Keratinocyte (primary cell): ENCODE measurements around the gene NOG. TPM values are rescaled to one million over a fixed set of nuclear protein-coding genes. Genes with fewer than 3 reads are reported as not detected.

Experiments
- DNase-seq: peaks from one replicate; pipeline ENCODE4 v3.0.0-alpha.2; 2011; ENCODE audit warnings: low read depth, missing footprints, low spot score
- FAIRE-seq: peaks from 2 replicates; lab custom pipeline; 2011; peaks lifted over from hg19 to GRCh38; lab: Jason Lieb, UNC
- H2AFZ ChIP-seq: 2 replicates; pipeline ENCODE4 v1.6.0; 2012; ENCODE audit warnings: low read length, control low read depth, inconsistent platforms; ENCODE audit not compliant: control insufficient read depth
- H3K27ac ChIP-seq: 2 replicates; pipeline ENCODE4 v1.5.1; 2011; ENCODE audit warnings: low read length; ENCODE audit not compliant: control insufficient read depth, insufficient read depth
- H3K27me3 ChIP-seq: 3 replicates; pipeline ENCODE4 v1.6.0; 2011; ENCODE audit warnings: low read length; ENCODE audit not compliant: control insufficient read depth, insufficient read depth; ENCODE audit errors: extremely low read depth
- H3K36me3 ChIP-seq, 2 experiments: 2 replicates in 1 of 2; 3 replicates in 1 of 2; pipeline ENCODE4 v1.5.1; 2011; ENCODE audit warnings: low read length in 2 of 2, mild to moderate bottlenecking in 1 of 2; ENCODE audit not compliant: control insufficient read depth in 2 of 2, insufficient read depth in 2 of 2; ENCODE audit errors: extremely low read depth in 1 of 2
- H3K4me1 ChIP-seq: 3 replicates; pipeline ENCODE4 v1.5.1; 2011; ENCODE audit warnings: low read length; ENCODE audit not compliant: control insufficient read depth, insufficient read depth; ENCODE audit errors: extremely low read depth
- H3K4me2 ChIP-seq: 3 replicates; pipeline ENCODE4 v1.6.0; 2011; ENCODE audit warnings: low read depth, low read length; ENCODE audit not compliant: control insufficient read depth, insufficient read depth; ENCODE audit errors: extremely low read depth
- H3K4me3 ChIP-seq, 3 experiments: fragments of 200-600 bp in 1 of 3; sonication (generic) in 1 of 3; 2 replicates in 2 of 3; 3 replicates in 1 of 3; pipeline ENCODE4 v1.5.1; 2011 to 2016; ENCODE audit warnings: low read length in 3 of 3, mild to moderate bottlenecking in 3 of 3, control low read depth in 2 of 3, inconsistent platforms in 1 of 3, low read depth in 1 of 3, mixed read lengths in 1 of 3, mixed run types in 1 of 3, moderate library complexity in 1 of 3; ENCODE audit not compliant: control insufficient read depth in 2 of 3, insufficient read depth in 2 of 3; ENCODE audit errors: extremely low read depth in 1 of 3
- H3K79me2 ChIP-seq: 2 replicates; pipeline ENCODE4 v1.6.0; 2012; ENCODE audit warnings: low read length; ENCODE audit not compliant: control insufficient read depth, insufficient read depth
- H3K9ac ChIP-seq: 3 replicates; pipeline ENCODE4 v1.6.0; 2011; ENCODE audit warnings: low read length; ENCODE audit not compliant: control insufficient read depth, insufficient read depth; ENCODE audit errors: extremely low read depth
- H3K9me1 ChIP-seq: 3 replicates; pipeline ENCODE4 v1.6.0; 2011; ENCODE audit warnings: low read length; ENCODE audit not compliant: control insufficient read depth, insufficient read depth; ENCODE audit errors: extremely low read depth
- H3K9me3 ChIP-seq: 2 replicates; pipeline ENCODE4 v1.5.1; 2012; ENCODE audit warnings: low read depth, low read length; ENCODE audit not compliant: control insufficient read depth
- H4K20me1 ChIP-seq: 3 replicates; pipeline ENCODE4 v1.6.0; 2011; ENCODE audit warnings: low read length; ENCODE audit not compliant: control insufficient read depth, insufficient read depth; ENCODE audit errors: extremely low read depth
- CTCF ChIP-seq, 3 experiments: IDR thresholded peaks in 1 of 3; conservative IDR thresholded peaks in 1 of 3; optimal IDR thresholded peaks in 1 of 3; 2 replicates in 2 of 3; 3 replicates in 1 of 3; pipeline versions ENCODE3 to v1.5.1; 2011; ENCODE audit warnings: low read length in 3 of 3, mild to moderate bottlenecking in 3 of 3, moderate library complexity in 2 of 3, control low read depth in 1 of 3, inconsistent platforms in 1 of 3; ENCODE audit not compliant: insufficient read depth in 2 of 3; ENCODE audit errors: extremely low read depth in 1 of 3
- EZH2 ChIP-seq: IDR thresholded peaks from one replicate; pipeline ENCODE4 v1.6.1; 2012; ENCODE audit warnings: inconsistent platforms, mild to moderate bottlenecking, low read length, moderate library complexity
- dilution Hi-C: fragments of 300-500 bp; cut with MboI; formaldehyde crosslinking; loops from one replicate; pipeline ENCODE4 v1.7.0; 2020; ENCODE audit warnings: low sequenced_read_pairs; ENCODE audit not compliant: extremely low pct_ligation_motif_present
- polyA plus RNA-seq, 5 experiments: library from polyadenylated mRNA; depleted of rRNA in 3 of 5; stranded (reverse) in 3 of 5; stranded (forward) in 1 of 5; unstranded in 1 of 5; fragments of >200 nt; gene quantifications; 1 replicate in 1 of 5; 2 replicates in 3 of 5; 3 replicates in 1 of 5; pipeline versions ENCODE4 v1.2.1 to v1.2.3, GENCODE V29; 2011 to 2012; ENCODE audit warnings: missing spikeins in 2 of 5, low read depth in 1 of 5, low replicate concordance in 1 of 5

Gene NOG
- polyA plus RNA-seq, 1 donor (not counting 4 experiments of a cell fraction or from before 2014, with no cell fraction given), result 0.68 TPM

GRCh38 chr17:56558088-56558487, 35.4 kb upstream of the NOG start:
- no peak for DNase-seq

GRCh38 chr17:56570199-56570598, 23.3 kb upstream of the NOG start:
- FAIRE-seq (no peak), DNase-seq (no peak)
- no peak overlapping the region for H3K4me2 ChIP-seq
- H3K9me3 ChIP-seq, result no peaks in the 10 kb centered on the region
- TF ChIP-seq CTCF (optimal IDR thresholded peaks at IDR 0.05 in 1 of 3, IDR thresholded peaks at IDR 0.05 in 1 of 3, conservative IDR thresholded peaks at IDR 0.05 in 1 of 3; ENCODE audit: extremely low read depth in 1 of 3, insufficient read depth in 2 of 3, low read length in 3 of 3), result no peak
- TF ChIP-seq EZH2, result no peak
- no peak overlapping the region for H3K4me3 ChIP-seq
- H3K9ac ChIP-seq, result no peak overlapping the region
- H3K36me3 ChIP-seq, result no peaks in the 10 kb centered on the region
- dilution Hi-C loops, result no loop called here
- H3K4me1 ChIP-seq, result no peaks in the 10 kb centered on the region
- peaks cover 3% of the 10 kb centered on the region for H3K27me3 ChIP-seq
- H3K9me1 ChIP-seq, result no peaks in the 10 kb centered on the region
- H3K27ac ChIP-seq, result no peak overlapping the region
- H3K79me2 ChIP-seq, result no peaks in the 10 kb centered on the region
- no peaks in the 10 kb centered on the region for H4K20me1 ChIP-seq
- H2AFZ ChIP-seq, result no peak overlapping the region

More at GRCh38 chr17:56558088-56558487, 35.4 kb upstream of the NOG start:
- TF ChIP-seq EZH2, result no peak
- TF ChIP-seq CTCF (optimal IDR thresholded peaks at IDR 0.05 in 1 of 3, IDR thresholded peaks at IDR 0.05 in 1 of 3, conservative IDR thresholded peaks at IDR 0.05 in 1 of 3; ENCODE audit: extremely low read depth in 1 of 3, insufficient read depth in 2 of 3, low read length in 3 of 3), result no peak
- H3K9ac ChIP-seq, result no peak overlapping the region
- dilution Hi-C loops, result no loop called here
- no peak for FAIRE-seq
- H3K79me2 ChIP-seq, result no peaks in the 10 kb centered on the region
- H3K27ac ChIP-seq, result no peak overlapping the region
- no peaks in the 10 kb centered on the region for H3K9me3 ChIP-seq
- H3K4me1 ChIP-seq, result no peaks in the 10 kb centered on the region
- no peaks in the 10 kb centered on the region for H4K20me1 ChIP-seq
- no peaks in the 10 kb centered on the region for H3K9me1 ChIP-seq
- no peak overlapping the region for H3K4me3 ChIP-seq
- no peaks in the 10 kb centered on the region for H3K36me3 ChIP-seq
- H2AFZ ChIP-seq, result no peak overlapping the region
- no peaks in the 10 kb centered on the region for H3K27me3 ChIP-seq
- no peak overlapping the region for H3K4me2 ChIP-seq
